Fibroblast of upper back skin (primary cell): ENCODE measurements around the gene CLPX.
"Not testable (repeated sequence)": the region's sequence is repeated elsewhere in the genome, so short reads cannot be mapped to it uniquely, and the experiment has no call there.

Source experiments
- DNase-seq: peaks from one replicate; pipeline ENCODE4 v3.0.0-alpha.2; 2013

Gene CLPX

GRCh38 chr15:65204931-65205660 lies 20.0 kb upstream of the CLPX start:
- no peak for DNase-seq

GRCh38 chr15:65204236-65204930 lies 19.2 kb upstream of the CLPX start:
- no peak for DNase-seq

- no peak for DNase-seq
These were observed 16.8 kb upstream of the CLPX start for GRCh38 chr15:65201918-65202317.

GRCh38 chr15:65198571-65198970 lies 13.4 kb upstream of the CLPX start:
- DNase-seq = no peak

- no peak for DNase-seq
These were observed 12.1 kb upstream of the CLPX start for GRCh38 chr15:65197337-65197645.

GRCh38 chr15:65196637-65197336 lies 11.6 kb upstream of the CLPX start:
- no peak for DNase-seq

GRCh38 chr15:65195548-65195923 lies 10.4 kb upstream of the CLPX start:
- DNase-seq = no peak

GRCh38 chr15:65194826-65195547 lies 9.8 kb upstream of the CLPX start:
- no peak for DNase-seq

- DNase-seq = no peak
These were observed 6.9 kb upstream of the CLPX start for GRCh38 chr15:65192016-65192415.

GRCh38 chr15:65189102-65189740 lies 4.1 kb upstream of the CLPX start:
- peak; percentile 66 for DNase-seq

- DNase-seq = not testable (repeated sequence)
These were observed 3.3 kb upstream of the CLPX start for GRCh38 chr15:65188472-65188871.

- DNase-seq = peak; percentile 31
These were observed 756 bp downstream of the CLPX start for GRCh38 chr15:65184305-65184867.

GRCh38 chr15:65183865-65184159 lies 1.3 kb downstream of the CLPX start:
- DNase-seq = no peak

GRCh38 chr15:65182538-65182937 lies 2.6 kb downstream of the CLPX start:
- no peak for DNase-seq

GRCh38 chr15:65181582-65182353 lies 3.4 kb downstream of the CLPX start:
- DNase-seq = not testable (repeated sequence)

GRCh38 chr15:65180167-65180566 lies 5.0 kb downstream of the CLPX start:
- DNase-seq = no peak

- no peak for DNase-seq
These were observed 7.2 kb downstream of the CLPX start for GRCh38 chr15:65177901-65178300.

GRCh38 chr15:65176056-65176455 lies 9.1 kb downstream of the CLPX start:
- DNase-seq = peak; percentile 78

GRCh38 chr15:65175511-65175910 lies 9.6 kb downstream of the CLPX start:
- DNase-seq = no peak

GRCh38 chr15:65174509-65174908 lies 10.6 kb downstream of the CLPX start:
- no peak for DNase-seq

GRCh38 chr15:65172531-65172930 lies 12.6 kb downstream of the CLPX start:
- DNase-seq = no peak

GRCh38 chr15:65171428-65171827 lies 13.7 kb downstream of the CLPX start:
- DNase-seq = no peak
